SJSA1 (cell line): Measurements from ENCODE around the gene SPEM3. TPM values are rescaled to one million over a fixed set of nuclear protein-coding genes. Genes with fewer than 3 reads are reported as not detected.
"Not testable (repeated sequence)": the region's sequence is repeated elsewhere in the genome, so short reads cannot be mapped to it uniquely, and the experiment has no call there.

Experiments
- DNase-seq, 2 experiments: peaks; one replicate each; pipeline ENCODE4 v3.0.0-alpha.2; 2015 to 2020; ENCODE audit warnings: low spot score in 2 of 2, low read depth in 1 of 2
- H3K27ac ChIP-seq: fragments of 250-450 bp; sonication (Bioruptor Pico); 2 replicates; pipeline ENCODE4 v1.5.1; 2020; ENCODE audit warnings: mild to moderate bottlenecking, moderate library complexity
- H3K27me3 ChIP-seq: fragments of 250-450 bp; sonication (Bioruptor Pico); replicated peaks from 2 replicates; pipeline ENCODE4 v1.5.1; 2020; ENCODE audit warnings: mild to moderate bottlenecking, moderate library complexity
- H3K36me3 ChIP-seq: fragments of 250-450 bp; sonication (Bioruptor Pico); 2 replicates; pipeline ENCODE4 v1.5.1; 2020; ENCODE audit warnings: mild to moderate bottlenecking
- H3K4me1 ChIP-seq: fragments of 250-450 bp; sonication (Bioruptor Pico); replicated peaks from 2 replicates; pipeline ENCODE4 v1.6.1; 2021; ENCODE audit warnings: mild to moderate bottlenecking
- H3K4me3 ChIP-seq: fragments of 250-450 bp; sonication (Bioruptor Pico); 2 replicates; pipeline ENCODE4 v1.5.1; 2020; ENCODE audit warnings: mild to moderate bottlenecking
- H3K9me3 ChIP-seq: fragments of 250-450 bp; sonication (Bioruptor Pico); replicated peaks from 2 replicates; pipeline ENCODE4 v1.5.1; 2020; ENCODE audit warnings: mild to moderate bottlenecking
- total RNA-seq: library from RNA; depleted of rRNA; stranded (reverse); fragments of >200 nt; shearing (Covaris generic); gene quantifications from 2 replicates; pipeline ENCODE4 v1.2.3, GENCODE V29; 2014

SPEM3 gene
- total RNA-seq, 1 experiment from 2014 or later = not detected

GRCh38 chr17:7470457-7470973 lies 41.9 kb downstream of the SPEM3 start:
- H3K4me1 ChIP-seq, DNase-seq: not testable (repeated sequence)

GRCh38 chr17:7471729-7472128 lies 43.1 kb downstream of the SPEM3 start:
- Histone ChIP-seq H3K27me3 (no peaks in the 10 kb centered on the region), H3K27ac (no peak overlapping the region), H3K4me3 (no peak overlapping the region), H3K9me3 (no peaks in the 10 kb centered on the region), H3K4me1 (peaks cover 9% of the 10 kb centered on the region), H3K36me3 (peaks cover 21% of the 10 kb centered on the region)
- DNase-seq = no peak

More at GRCh38 chr17:7470457-7470973, 41.9 kb downstream of the SPEM3 start:
- H3K36me3 ChIP-seq = peaks cover 30% of the 10 kb centered on the region
- H3K27me3 ChIP-seq, H3K4me3 ChIP-seq, H3K9me3 ChIP-seq, H3K27ac ChIP-seq: not testable (repeated sequence)

GRCh38 chr17:7474767-7475166 lies 46.1 kb downstream of the SPEM3 start:
- not testable (repeated sequence) for H3K27ac ChIP-seq, H3K27me3 ChIP-seq, DNase-seq, H3K4me3 ChIP-seq, H3K9me3 ChIP-seq
- Histone ChIP-seq H3K4me1 (peaks cover 32% of the 10 kb centered on the region), H3K36me3 (peaks cover 16% of the 10 kb centered on the region)

GRCh38 chr17:7475764-7476422 lies 47.2 kb downstream of the SPEM3 start:
- H3K4me3 ChIP-seq = no peak overlapping the region

GRCh38 chr17:7476494-7476893 lies 47.8 kb downstream of the SPEM3 start:
- Histone ChIP-seq H3K27ac (no peak overlapping the region), H3K36me3 (peaks cover 10% of the 10 kb centered on the region), H3K9me3 (no peaks in the 10 kb centered on the region), H3K4me1 (peaks cover 47% of the 10 kb centered on the region), H3K4me3 (no peak overlapping the region), H3K27me3 (no peaks in the 10 kb centered on the region)
- peak in 1 of 2 experiments; percentile 23 for DNase-seq

More at GRCh38 chr17:7475764-7476422, 47.2 kb downstream of the SPEM3 start:
- H3K27me3 ChIP-seq = no peaks in the 10 kb centered on the region
- no peaks in the 10 kb centered on the region for H3K9me3 ChIP-seq
- peaks cover 44% of the 10 kb centered on the region for H3K4me1 ChIP-seq
- peaks cover 13% of the 10 kb centered on the region for H3K36me3 ChIP-seq
- DNase-seq = no peak
- H3K27ac ChIP-seq = no peak overlapping the region

- Histone ChIP-seq H3K9me3 (no peaks in the 10 kb centered on the region), H3K4me1 (peaks cover 47% of the 10 kb centered on the region), H3K27me3 (no peaks in the 10 kb centered on the region), H3K4me3 (no peak overlapping the region; the same call in 1 of the 2 replicates), H3K27ac (peak overlapping the region; percentile 96; the same call in 1 of the 2 replicates), H3K36me3 (peaks cover 9% of the 10 kb centered on the region)
- no peak for DNase-seq
These were observed 48.3 kb downstream of the SPEM3 start for GRCh38 chr17:7476951-7477350.

- Histone ChIP-seq H3K4me3 (peak overlapping the region; percentile 95), H3K4me1 (peaks cover 47% of the 10 kb centered on the region), H3K27ac (peak overlapping the region; percentile 96), H3K9me3 (no peaks in the 10 kb centered on the region), H3K27me3 (no peaks in the 10 kb centered on the region), H3K36me3 (peaks cover 9% of the 10 kb centered on the region)
- peak; percentile 81 to 86 for DNase-seq
These were observed 49.0 kb downstream of the SPEM3 start for GRCh38 chr17:7477392-7478275.

GRCh38 chr17:7478276-7479212 lies 49.9 kb downstream of the SPEM3 start:
- peaks cover 9% of the 10 kb centered on the region for H3K36me3 ChIP-seq
- no peaks in the 10 kb centered on the region for H3K9me3 ChIP-seq
- peaks cover 54% of the 10 kb centered on the region for H3K4me1 ChIP-seq
- peak overlapping the region; percentile 95 for H3K4me3 ChIP-seq
- peak overlapping the region; percentile 96 for H3K27ac ChIP-seq
- H3K27me3 ChIP-seq = no peaks in the 10 kb centered on the region
- peak in 1 of 2 experiments; percentile 44 for DNase-seq

GRCh38 chr17:7479213-7480088 lies 50.8 kb downstream of the SPEM3 start, which contains the start of gene ZBTB4:
ZBTB4 (minus strand) TSS chr17:7479631; CDS start chr17:7466801, 12,830 bp downstream.
- H3K9me3 ChIP-seq = no peaks in the 10 kb centered on the region
- H3K27me3 ChIP-seq = no peaks in the 10 kb centered on the region
- H3K27ac ChIP-seq = peak within 1 kb of the TSS; percentile 96
- peaks cover 9% of the 10 kb centered on the region for H3K36me3 ChIP-seq
- DNase-seq = peak in 1 of 2 experiments; percentile 55
- peaks cover 56% of the 10 kb centered on the region for H3K4me1 ChIP-seq
- peak within 1 kb of the TSS; percentile 95 for H3K4me3 ChIP-seq

GRCh38 chr17:7480089-7480384 lies 51.4 kb downstream of the SPEM3 start:
- Histone ChIP-seq H3K27ac (peak overlapping the region; percentile 66), H3K9me3 (no peaks in the 10 kb centered on the region), H3K27me3 (no peaks in the 10 kb centered on the region), H3K4me3 (peak overlapping the region; percentile 95), H3K36me3 (peaks cover 9% of the 10 kb centered on the region), H3K4me1 (peaks cover 56% of the 10 kb centered on the region)
- DNase-seq = peak in 1 of 2 experiments; percentile 43

- H3K27me3 ChIP-seq, H3K9me3 ChIP-seq, DNase-seq: not testable (repeated sequence)
- Histone ChIP-seq H3K36me3 (peaks cover 14% of the 10 kb centered on the region; the same call in 1 of the 2 replicates), H3K4me1 (peaks cover 58% of the 10 kb centered on the region), H3K27ac (peak within 1 kb of the TSS; percentile 66), H3K4me3 (peak within 1 kb of the TSS; percentile 95; the same call in 1 of the 2 replicates)
These were observed 52.6 kb downstream of the SPEM3 start, which contains the start of gene SLC35G6 for GRCh38 chr17:7481275-7481674. SLC35G6 (plus strand) TSS chr17:7481446; CDS start chr17:7481517, 71 bp downstream.
